Stimulated activated CD8-positive, alpha-beta memory T cell treated with anti-CD3 and anti-CD28 coated beads, Interleukin-2, amount 100 ng/mL, for 48 hours (primary cell): Measurements from ENCODE around the gene SMYD4.
"Not testable (repeated sequence)": the region's sequence is repeated elsewhere in the genome, so short reads cannot be mapped to it uniquely, and the experiment has no call there.

Experiments used
- DNase-seq, 2 donors: peaks; one replicate each; pipeline ENCODE4 v3.0.0-alpha.2; 2020; ENCODE audit warnings: low read depth in 2 of 2

Gene SMYD4

GRCh38 chr17:1830288-1830687, 586 bp upstream of the SMYD4 start:
- no peak for DNase-seq

- DNase-seq, result no peak
Observed at GRCh38 chr17:1829216-1829591, 498 bp downstream of the SMYD4 start.

GRCh38 chr17:1820528-1821252, 9.0 kb downstream of the SMYD4 start:
- DNase-seq, result no peak

- no peak for DNase-seq
Observed at GRCh38 chr17:1813088-1813487, 16.6 kb downstream of the SMYD4 start.

- DNase-seq, result no peak
Observed at GRCh38 chr17:1810450-1811103, 19.1 kb downstream of the SMYD4 start.

GRCh38 chr17:1809815-1810214, 19.9 kb downstream of the SMYD4 start:
- not testable (repeated sequence) for DNase-seq

GRCh38 chr17:1808644-1809043, 21.1 kb downstream of the SMYD4 start:
- DNase-seq, result no peak

- no peak for DNase-seq
Observed at GRCh38 chr17:1807890-1808289, 21.8 kb downstream of the SMYD4 start.

- DNase-seq, result no peak
Observed at GRCh38 chr17:1803280-1803679, 26.4 kb downstream of the SMYD4 start.

- DNase-seq, result no peak
Observed at GRCh38 chr17:1802429-1802828, 27.3 kb downstream of the SMYD4 start.

GRCh38 chr17:1800712-1801111, 29.0 kb downstream of the SMYD4 start:
- DNase-seq, result no peak

GRCh38 chr17:1800240-1800639, 29.5 kb downstream of the SMYD4 start:
- no peak for DNase-seq

- DNase-seq, result not testable (repeated sequence)
Observed at GRCh38 chr17:1797846-1798245, 31.9 kb downstream of the SMYD4 start.

- DNase-seq, result no peak
Observed at GRCh38 chr17:1797323-1797722, 32.4 kb downstream of the SMYD4 start.

GRCh38 chr17:1796800-1797199, 32.9 kb downstream of the SMYD4 start:
- DNase-seq, result no peak

GRCh38 chr17:1793447-1793806, 36.3 kb downstream of the SMYD4 start:
- DNase-seq, result no peak

GRCh38 chr17:1792495-1793446, 36.9 kb downstream of the SMYD4 start:
- DNase-seq, result no peak

GRCh38 chr17:1789936-1790335, 39.8 kb downstream of the SMYD4 start:
- DNase-seq, result no peak

GRCh38 chr17:1787301-1787902, 42.3 kb downstream of the SMYD4 start:
- no peak for DNase-seq

GRCh38 chr17:1786708-1787107, 43.0 kb downstream of the SMYD4 start:
- no peak for DNase-seq

GRCh38 chr17:1785930-1786329, 43.8 kb downstream of the SMYD4 start:
- DNase-seq, result no peak
